Hepatocyte (in vitro differentiated cells): ENCODE data around the gene KCNN1. TPM values are rescaled to one million over a fixed set of nuclear protein-coding genes. Genes with fewer than 3 reads are reported as not detected.

Experiments used
- DNase-seq: peaks from one replicate; pipeline ENCODE4 v3.0.0-alpha.2; 2016; ENCODE audit warnings: low spot score
- H2AFZ ChIP-seq: fragments of 200-600 bp; sonication (generic); 2 replicates; pipeline ENCODE4 v1.6.0; 2016; ENCODE audit warnings: antibody characterized with exemption, mild to moderate bottlenecking
- H3K27ac ChIP-seq: fragments of 200-600 bp; sonication (generic); 2 replicates; pipeline ENCODE4 v1.5.1; 2016; ENCODE audit warnings: mild to moderate bottlenecking
- H3K27me3 ChIP-seq: fragments of 200-600 bp; sonication (generic); 2 replicates; pipeline ENCODE4 v1.6.1; 2016
- H3K36me3 ChIP-seq: fragments of 200-600 bp; sonication (generic); replicated peaks from 2 replicates; pipeline ENCODE4 v1.5.1; 2016; ENCODE audit warnings: low read depth; ENCODE audit not compliant: insufficient read depth
- H3K4me1 ChIP-seq: fragments of 200-600 bp; sonication (generic); 2 replicates; pipeline ENCODE4 v1.5.1; 2016; ENCODE audit warnings: mild to moderate bottlenecking, moderate library complexity; ENCODE audit not compliant: insufficient read depth
- H3K4me2 ChIP-seq: fragments of 200-600 bp; sonication (generic); 2 replicates; pipeline ENCODE4 v1.6.0; 2016
- H3K4me3 ChIP-seq: fragments of 200-600 bp; sonication (generic); 2 replicates; pipeline ENCODE4 v1.5.1; 2016; ENCODE audit warnings: mild to moderate bottlenecking
- H3K79me2 ChIP-seq: fragments of 200-600 bp; sonication (generic); 2 replicates; pipeline ENCODE4 v1.6.0; 2017; ENCODE audit warnings: mild to moderate bottlenecking
- H3K9me2 ChIP-seq: fragments of 200-600 bp; sonication (generic); replicated peaks from 2 replicates; pipeline ENCODE4 v1.6.0; 2017; ENCODE audit warnings: mild to moderate bottlenecking; ENCODE audit not compliant: insufficient read depth
- H3K9me3 ChIP-seq: fragments of 200-600 bp; sonication (generic); 2 replicates; pipeline ENCODE4 v1.5.1; 2016; ENCODE audit warnings: low read depth, mild to moderate bottlenecking
- H4K20me1 ChIP-seq: fragments of 200-600 bp; sonication (generic); 2 replicates; pipeline ENCODE4 v1.6.0; 2016; ENCODE audit warnings: mild to moderate bottlenecking; ENCODE audit not compliant: insufficient read depth, poor library complexity, severe bottlenecking
- CTCF ChIP-seq: fragments of 200-600 bp; sonication (generic); IDR thresholded peaks from 2 replicates; pipeline ENCODE4 v1.5.1; 2016; ENCODE audit warnings: antibody characterized with exemption, mild to moderate bottlenecking; ENCODE audit not compliant: poor library complexity
- EZH2 ChIP-seq: fragments of 200-600 bp; sonication (generic); IDR thresholded peaks from 2 replicates; pipeline ENCODE4 v1.6.1; 2016; ENCODE audit warnings: antibody characterized with exemption, mild to moderate bottlenecking, borderline replicate concordance
- EZH2phosphoT487 ChIP-seq: fragments of 200-600 bp; sonication (generic); IDR thresholded peaks from one replicate; pipeline ENCODE4 v1.6.1; 2018; ENCODE audit warnings: antibody characterized with exemption, mild to moderate bottlenecking, low read depth, moderate library complexity; ENCODE audit not compliant: unreplicated experiment, severe bottlenecking
- WGBS: methylation state at CpG from one replicate; pipeline ENCODE4 v1.1.6; 2016; ENCODE audit warnings: low lambda C conversion rate; ENCODE audit errors: missing lambda C conversion rate; 5-methylcytosine and 5-hydroxymethylcytosine counted together
- polyA plus RNA-seq: library from polyadenylated mRNA; unstranded; fragments of >200 nt; fragmentation: Nextera tagmentation; extraction: Ambion mirVana; gene quantifications from 2 replicates; pipeline ENCODE4 v1.2.1, GENCODE V29; 2016
- total RNA-seq: library from RNA; depleted of rRNA; stranded (reverse); fragments of >200 nt; gene quantifications from 2 replicates; pipeline ENCODE4 v1.2.3, GENCODE V29; 2014

The KCNN1 gene
- total and polyA plus RNA-seq, 2 experiments from 2014 or later = 2.4 to 3.2 TPM

- H4K20me1 ChIP-seq = no peaks in the 10 kb centered on the region
- H3K9me2 ChIP-seq = no peaks in the 10 kb centered on the region
- no peaks in the 10 kb centered on the region for H3K79me2 ChIP-seq
- H3K27me3 ChIP-seq = no peaks in the 10 kb centered on the region
- no peaks in the 10 kb centered on the region for H3K9me3 ChIP-seq
- H3K4me1 ChIP-seq = no peaks in the 10 kb centered on the region
- H2AFZ ChIP-seq = peak overlapping the region; percentile 57
- 2% methylated on average over 46 of the region's 46 CpGs for WGBS
- peak overlapping the region; percentile 3 for H3K27ac ChIP-seq
- H3K4me2 ChIP-seq = peak overlapping the region; percentile 93
- DNase-seq = peak; percentile 89
- TF ChIP-seq EZH2 = no peak
- TF ChIP-seq EZH2phosphoT487 = no peak
- TF ChIP-seq CTCF = peak; percentile 98
- peak overlapping the region; percentile 57 for H3K4me3 ChIP-seq
- no peaks in the 10 kb centered on the region for H3K36me3 ChIP-seq
These were observed 40.4 kb downstream of the KCNN1 start for GRCh38 chr19:18007044-18007916.

GRCh38 chr19:18007917-18008673 is 41.2 kb downstream of the KCNN1 start, which contains the start of gene ARRDC2:
Gene ARRDC2, plus strand, starts transcription at chr19:18008170. Its CDS starts 141 bp downstream, at chr19:18008311.
- TF ChIP-seq EZH2 = no peak
- no peak for TF ChIP-seq CTCF
- TF ChIP-seq EZH2phosphoT487 = no peak
- no peaks in the 10 kb centered on the region for H4K20me1 ChIP-seq
- DNase-seq = peak; percentile 95
- peak within 1 kb of the TSS; percentile 93 for H3K4me2 ChIP-seq
- H3K79me2 ChIP-seq = no peaks in the 10 kb centered on the region
- no peaks in the 10 kb centered on the region for H3K4me1 ChIP-seq
- H2AFZ ChIP-seq = peak within 1 kb of the TSS; percentile 57
- no peaks in the 10 kb centered on the region for H3K27me3 ChIP-seq
- H3K36me3 ChIP-seq = no peaks in the 10 kb centered on the region
- no peaks in the 10 kb centered on the region for H3K9me3 ChIP-seq
- 41% methylated on average over 82 of the region's 92 CpGs for WGBS
- no peaks in the 10 kb centered on the region for H3K9me2 ChIP-seq
- peak within 1 kb of the TSS; percentile 57 for H3K4me3 ChIP-seq
- peak within 1 kb of the TSS; percentile 3 for H3K27ac ChIP-seq

GRCh38 chr19:18008814-18009213 is 41.9 kb downstream of the KCNN1 start:
- Histone ChIP-seq H3K79me2 (no peaks in the 10 kb centered on the region), H3K4me1 (no peaks in the 10 kb centered on the region), H2AFZ (no peak overlapping the region), H3K27ac (no peak overlapping the region), H4K20me1 (no peaks in the 10 kb centered on the region), H3K36me3 (no peaks in the 10 kb centered on the region), H3K27me3 (no peaks in the 10 kb centered on the region), H3K9me2 (no peaks in the 10 kb centered on the region), H3K4me3 (no peak overlapping the region), H3K9me3 (no peaks in the 10 kb centered on the region), H3K4me2 (no peak overlapping the region)
- no peak for TF ChIP-seq EZH2phosphoT487
- TF ChIP-seq CTCF = no peak
- no peak for TF ChIP-seq EZH2
- WGBS = 98% methylated on average over 11 of the region's 11 CpGs
- DNase-seq = no peak
